RWPE1 (cell line): Measurements from ENCODE around the gene SLC39A9.

Experiments used
- CTCF ChIA-PET: fragments of 350-600 bp; sonication (Branson Sonifier 250); formaldehyde crosslinking; extraction: SDS; loops from one replicate; lab custom pipeline; 2021; lab: Yijun Ruan, JAX
- POLR2A ChIA-PET: fragments of 400-600 bp; formaldehyde crosslinking; extraction: SDS; loops from one replicate; lab custom pipeline; 2020; ENCODE audit warnings: antibody characterized with exemption; ENCODE audit not compliant: low non-redundant PET; lab: Yijun Ruan, JAX
- DNase-seq: peaks from one replicate; pipeline ENCODE4 v3.0.0; 2012; ENCODE audit warnings: low spot score
- H3K27ac ChIP-seq: fragments of 450-650 bp; 2 replicates; pipeline ENCODE4 v1.5.1; 2017
- TF ChIP-seq, protein P1 (sequence below): fragments of 450-650 bp; conservative IDR thresholded peaks from 2 replicates; pipeline ENCODE4 v1.5.1; 2017; ENCODE audit warnings: low read depth, mild to moderate bottlenecking

SLC39A9 gene

DNA sequence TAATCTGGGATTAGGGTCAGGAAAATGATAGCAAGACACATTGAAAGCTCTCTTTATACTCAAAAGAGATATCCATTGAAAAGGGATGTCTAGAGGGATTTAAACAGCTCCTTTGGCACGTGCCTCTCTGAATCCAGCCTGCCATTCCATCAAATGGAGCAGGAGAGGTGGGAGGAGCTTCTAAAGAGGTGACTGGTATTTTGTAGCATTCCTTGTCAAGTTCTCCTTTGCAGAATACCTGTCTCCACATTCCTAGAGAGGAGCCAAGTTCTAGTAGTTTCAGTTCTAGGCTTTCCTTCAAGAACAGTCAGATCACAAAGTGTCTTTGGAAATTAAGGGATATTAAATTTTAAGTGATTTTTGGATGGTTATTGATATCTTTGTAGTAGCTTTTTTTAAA is 60.6 kb downstream of the SLC39A9 start:
- DNase-seq, result no peak
- POLR2A ChIA-PET, result interaction anchor here (0.6 kb wide), 1 partner anchor 57 kb away, joined by 3 read pairs; no protein-coding TSS in a partner anchor
- no peak overlapping the region for H3K27ac ChIP-seq
- TF ChIP-seq, protein P1, sequence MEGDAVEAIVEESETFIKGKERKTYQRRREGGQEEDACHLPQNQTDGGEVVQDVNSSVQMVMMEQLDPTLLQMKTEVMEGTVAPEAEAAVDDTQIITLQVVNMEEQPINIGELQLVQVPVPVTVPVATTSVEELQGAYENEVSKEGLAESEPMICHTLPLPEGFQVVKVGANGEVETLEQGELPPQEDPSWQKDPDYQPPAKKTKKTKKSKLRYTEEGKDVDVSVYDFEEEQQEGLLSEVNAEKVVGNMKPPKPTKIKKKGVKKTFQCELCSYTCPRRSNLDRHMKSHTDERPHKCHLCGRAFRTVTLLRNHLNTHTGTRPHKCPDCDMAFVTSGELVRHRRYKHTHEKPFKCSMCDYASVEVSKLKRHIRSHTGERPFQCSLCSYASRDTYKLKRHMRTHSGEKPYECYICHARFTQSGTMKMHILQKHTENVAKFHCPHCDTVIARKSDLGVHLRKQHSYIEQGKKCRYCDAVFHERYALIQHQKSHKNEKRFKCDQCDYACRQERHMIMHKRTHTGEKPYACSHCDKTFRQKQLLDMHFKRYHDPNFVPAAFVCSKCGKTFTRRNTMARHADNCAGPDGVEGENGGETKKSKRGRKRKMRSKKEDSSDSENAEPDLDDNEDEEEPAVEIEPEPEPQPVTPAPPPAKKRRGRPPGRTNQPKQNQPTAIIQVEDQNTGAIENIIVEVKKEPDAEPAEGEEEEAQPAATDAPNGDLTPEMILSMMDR, result no peak
- CTCF ChIA-PET, result interaction anchor here (0.6 to 1.6 kb wide), 5 partner anchors 199 to 399 kb away, joined by 3 to 5 read pairs (median 3); partner anchors contain the start of gene GALNT16

DNA sequence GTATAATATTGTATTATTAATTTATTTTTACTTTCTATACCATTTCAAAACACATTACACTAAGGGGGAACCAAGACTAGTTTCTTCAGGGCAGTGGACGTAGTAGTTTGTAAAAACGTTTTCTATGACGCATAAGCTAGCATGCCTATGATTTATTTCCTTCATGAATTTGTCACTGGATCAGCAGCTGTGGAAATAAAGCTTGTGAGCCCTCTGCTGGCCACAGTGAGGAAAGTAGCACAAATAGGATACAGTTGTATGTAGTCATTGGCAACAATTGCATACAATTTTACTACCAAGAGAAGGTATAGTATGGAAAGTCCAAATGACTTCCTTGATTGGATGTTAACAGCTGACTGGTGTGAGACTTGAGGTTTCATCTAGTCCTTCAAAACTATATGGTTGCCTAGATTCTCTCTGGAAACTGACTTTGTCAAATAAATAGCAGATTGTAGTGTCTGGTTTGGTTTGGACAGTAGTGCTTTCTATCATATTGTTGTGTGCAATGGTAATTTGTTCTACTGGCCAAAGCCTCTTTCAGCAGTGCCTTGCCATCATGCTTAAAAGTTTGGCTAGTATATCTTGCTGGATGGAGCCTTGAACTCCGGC is 61.7 kb downstream of the SLC39A9 start:
- no peak overlapping the region for H3K27ac ChIP-seq
- CTCF ChIA-PET, result interaction anchor here (0.6 to 1.6 kb wide), 12 partner anchors 10 to 351 kb away, joined by 3 to 5 read pairs (median 3); partner anchors contain the start of gene ERH
- POLR2A ChIA-PET, result interaction anchor here (0.7 kb wide), 1 partner anchor 67 kb away, joined by 5 read pairs; no protein-coding TSS in a partner anchor
- TF ChIP-seq, protein P1, result peak; percentile 83
- peak; percentile 81 for DNase-seq

DNA sequence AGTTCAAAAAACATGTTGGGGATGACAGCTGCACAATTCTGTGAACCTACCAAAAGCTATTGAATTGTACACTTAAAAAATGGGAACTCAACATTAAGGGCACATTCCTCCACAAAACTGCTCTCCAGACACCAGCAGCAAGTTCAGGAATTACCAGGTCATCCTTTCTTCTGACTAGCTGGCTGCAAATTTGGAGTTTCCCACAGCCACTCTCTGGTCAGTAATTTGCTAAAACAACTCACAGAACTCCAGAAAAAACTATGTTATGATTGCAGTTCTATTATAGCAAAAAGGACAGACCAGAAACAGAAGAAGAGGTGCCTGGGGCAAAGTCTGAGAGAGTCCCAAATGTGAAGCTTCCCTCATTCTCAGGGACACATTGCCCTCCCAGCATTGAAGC is 65.9 kb downstream of the SLC39A9 start:
- CTCF ChIA-PET, result interaction anchor here (0.7 kb wide), 1 partner anchor 17 kb away, joined by 3 read pairs; no protein-coding TSS in a partner anchor
- TF ChIP-seq, protein P1, result no peak
- DNase-seq, result no peak
- POLR2A ChIA-PET, result no interaction called here
- no peak overlapping the region; the same call in 1 of the 2 replicates for H3K27ac ChIP-seq

DNA sequence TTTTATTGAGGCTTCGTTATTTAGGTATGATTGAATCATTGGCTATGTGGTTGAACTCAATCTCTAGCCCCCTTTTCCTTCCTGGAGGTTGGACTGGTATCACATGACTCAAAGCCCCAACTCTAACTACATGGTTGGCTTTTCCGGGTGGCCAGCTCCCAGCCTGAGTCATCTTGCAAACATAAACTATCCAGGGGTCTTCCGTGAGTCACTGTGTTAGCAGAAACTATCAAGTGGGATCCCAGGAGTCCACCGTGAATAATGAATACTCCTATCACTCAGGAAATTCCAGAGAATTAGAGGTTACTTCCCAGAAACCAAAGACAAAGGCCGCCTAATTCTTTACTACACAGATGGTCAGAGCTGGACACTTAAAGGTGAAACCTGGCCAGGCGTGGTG is 66.3 kb downstream of the SLC39A9 start:
- POLR2A ChIA-PET, result no interaction called here
- CTCF ChIA-PET, result no interaction called here
- peak overlapping the region; percentile 67 for H3K27ac ChIP-seq
- DNase-seq, result peak; percentile 73
- TF ChIP-seq, protein P1, result no peak

DNA sequence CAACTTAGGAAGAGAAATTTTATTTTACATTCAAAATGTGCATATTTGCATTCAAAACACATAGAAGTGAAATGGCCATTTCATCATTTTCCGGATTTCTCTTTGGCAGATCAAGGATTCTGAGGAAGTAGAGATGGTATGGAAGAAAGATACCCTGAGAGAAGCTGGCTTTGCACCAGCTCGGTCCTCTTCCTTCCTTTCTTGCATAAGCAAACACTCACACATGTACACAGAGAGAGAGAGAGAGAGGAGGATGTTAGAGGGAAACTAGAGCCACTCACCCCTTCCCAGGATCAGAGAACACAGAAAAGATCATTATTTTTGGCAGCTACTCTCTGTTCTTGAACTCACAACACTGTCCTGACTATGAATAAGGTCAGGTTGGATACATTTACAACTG is 70.5 kb downstream of the SLC39A9 start:
- POLR2A ChIA-PET, result no interaction called here
- CTCF ChIA-PET, result interaction anchor here (0.7 to 1.1 kb wide), 2 partner anchors 10 to 340 kb away, joined by 5 read pairs; no protein-coding TSS in a partner anchor
- no peak overlapping the region for H3K27ac ChIP-seq
- DNase-seq, result no peak
- TF ChIP-seq, protein P1, result no peak

DNA sequence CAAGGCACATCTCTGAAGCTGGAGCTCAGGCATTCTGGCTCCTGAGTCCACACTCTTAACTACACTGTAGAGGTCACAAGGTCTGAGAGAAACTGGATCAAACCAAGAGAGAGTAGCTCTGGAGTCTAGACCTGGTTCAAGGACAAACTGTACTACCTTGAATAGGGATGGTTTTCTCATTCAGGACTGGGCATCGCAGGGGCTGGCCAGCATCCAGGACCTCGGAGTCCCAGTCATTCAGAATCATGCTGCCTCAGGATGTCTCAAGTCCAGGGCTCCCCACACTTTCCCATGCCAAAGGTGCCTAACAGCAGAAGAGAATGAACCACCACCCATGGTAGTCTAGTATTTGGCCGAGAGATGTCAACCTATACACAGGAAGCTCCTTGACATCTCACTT is 72.9 kb downstream of the SLC39A9 start:
- TF ChIP-seq, protein P1, result no peak
- no peak for DNase-seq
- no peak overlapping the region for H3K27ac ChIP-seq
- ChIA-PET CTCF (no interaction called here), POLR2A (no interaction called here)
